GM21717 (cell line): ENCODE results near the gene GZMM.
"Not testable (repeated sequence)": the region's sequence is repeated elsewhere in the genome, so short reads cannot be mapped to it uniquely, and the experiment has no call there.

ENCODE experiments used
- ATAC-seq: cut with Tn5 transposase; IDR thresholded peaks from one replicate; pipeline ENCODE4 v1.9.1; 2021; ENCODE audit warnings: mild to moderate bottlenecking, moderate library complexity; ENCODE audit not compliant: unreplicated experiment

Gene GZMM

DNA sequence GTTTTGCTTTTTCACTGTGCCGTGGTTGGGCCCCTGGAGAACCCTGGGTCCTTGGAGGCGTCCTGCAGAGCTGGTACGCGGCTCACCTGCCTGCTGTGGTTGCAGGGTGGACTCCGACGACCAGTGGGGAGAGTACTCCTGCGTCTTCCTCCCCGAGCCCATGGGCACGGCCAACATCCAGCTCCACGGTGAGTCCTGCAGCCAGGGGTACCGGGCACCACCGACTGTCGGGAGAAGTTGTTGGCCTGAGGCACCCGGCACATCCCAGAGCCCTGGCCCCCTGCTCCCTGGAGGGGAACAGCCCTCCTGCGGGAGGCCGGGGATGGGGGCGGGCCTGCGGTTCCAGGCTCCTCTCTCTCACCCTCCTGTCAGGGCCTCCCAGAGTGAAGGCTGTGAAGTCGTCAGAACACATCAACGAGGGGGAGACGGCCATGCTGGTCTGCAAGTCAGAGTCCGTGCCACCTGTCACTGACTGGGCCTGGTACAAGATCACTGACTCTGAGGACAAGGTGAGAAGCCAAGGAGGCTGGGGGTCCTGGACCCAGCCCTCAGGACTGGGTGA, 36.5 kb downstream of the GZMM start:
- ATAC-seq, result no peak

GRCh38 chr19:581399-582111, 37.7 kb downstream of the GZMM start:
- no peak for ATAC-seq

GRCh38 chr19:582497-583197, 38.8 kb downstream of the GZMM start:
- ATAC-seq, result no peak

DNA sequence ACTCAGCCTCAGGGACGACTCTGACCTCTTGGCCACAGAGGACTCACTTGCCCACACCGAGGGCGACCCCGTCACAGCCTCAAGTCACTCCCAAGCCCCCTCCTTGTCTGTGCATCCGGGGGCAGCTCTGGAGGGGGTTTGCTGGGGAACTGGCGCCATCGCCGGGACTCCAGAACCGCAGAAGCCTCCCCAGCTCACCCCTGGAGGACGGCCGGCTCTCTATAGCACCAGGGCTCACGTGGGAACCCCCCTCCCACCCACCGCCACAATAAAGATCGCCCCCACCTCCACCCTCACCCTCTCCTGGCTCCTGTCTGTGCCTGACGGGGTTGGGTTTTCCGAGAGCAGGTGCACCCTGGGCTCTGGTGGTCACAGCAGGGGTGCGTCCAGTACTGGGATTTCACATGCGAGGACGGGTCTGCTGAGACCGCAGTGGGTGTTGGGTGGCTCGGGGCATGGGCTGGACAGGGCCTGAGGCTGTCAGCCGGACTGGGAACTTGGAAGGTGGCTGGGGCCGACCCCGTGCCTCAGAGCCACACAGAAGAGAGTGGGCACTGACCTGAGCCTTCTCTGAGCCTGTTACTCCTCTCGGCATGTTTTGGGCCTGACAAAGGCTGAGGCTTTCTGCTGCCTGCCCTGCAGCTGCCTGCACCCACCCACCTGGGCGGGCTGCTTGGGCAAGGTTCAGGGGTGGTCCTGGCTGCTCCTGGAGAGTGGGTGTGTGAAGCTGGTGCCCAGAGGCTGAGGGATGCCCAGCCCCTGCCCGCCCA, 39.5 kb downstream of the GZMM start:
- ATAC-seq, result no peak

DNA sequence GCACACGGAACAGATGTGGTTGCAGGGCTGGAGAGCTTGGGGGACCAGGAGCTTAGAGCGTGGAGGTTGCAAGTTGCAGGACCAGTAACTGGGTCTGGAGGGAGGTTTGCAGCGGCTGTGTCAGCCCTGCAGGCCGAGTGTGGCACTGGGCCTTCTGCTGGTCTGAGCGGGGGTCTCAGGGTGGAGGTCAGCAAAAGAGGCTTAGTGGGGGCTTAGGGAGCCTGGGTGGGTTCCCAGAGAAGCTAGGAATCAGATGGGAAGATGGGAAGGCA, 40.1 kb downstream of the GZMM start:
- ATAC-seq, result no peak

DNA sequence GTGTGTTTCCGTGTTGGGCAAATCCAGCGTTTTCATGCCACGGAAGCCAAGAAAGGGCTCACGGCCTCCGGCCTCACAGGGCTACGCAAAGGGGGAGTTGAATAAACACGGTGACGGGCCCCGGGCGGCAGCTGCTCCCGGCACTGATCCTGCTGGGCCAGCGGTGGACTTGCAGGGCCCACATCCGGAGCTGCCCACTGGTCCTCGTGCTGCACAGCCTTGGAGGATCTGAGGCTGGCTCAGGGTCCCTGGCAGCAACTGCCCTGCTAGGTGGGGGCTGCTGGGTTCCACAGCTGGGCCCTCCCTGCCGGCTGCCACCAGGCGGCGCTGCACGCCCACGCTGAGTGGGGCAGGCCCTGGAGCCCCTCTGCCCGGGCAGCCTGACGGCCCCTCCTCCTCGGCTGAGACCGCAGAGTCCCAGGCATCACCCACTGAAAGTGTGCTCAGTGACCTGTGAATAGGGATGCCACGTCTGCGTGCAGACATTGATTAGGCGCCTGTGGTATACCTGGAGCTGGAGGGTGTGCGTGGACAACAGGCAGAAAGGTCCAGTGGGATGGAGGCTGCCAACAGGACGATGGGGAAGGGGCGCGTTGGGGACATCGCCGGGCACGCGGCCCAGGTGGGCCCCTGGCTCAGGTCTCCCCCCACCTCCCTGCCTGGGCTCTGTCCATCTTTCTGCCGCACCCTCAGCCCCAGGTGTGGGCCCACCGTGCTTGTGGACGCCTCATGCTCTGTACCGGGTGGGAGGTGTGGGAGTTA, 40.6 kb downstream of the GZMM start:
- no peak for ATAC-seq

GRCh38 chr19:585146-585545, 41.3 kb downstream of the GZMM start:
- ATAC-seq, result not testable (repeated sequence)

- ATAC-seq, result no peak
These were observed 41.8 kb downstream of the GZMM start for GRCh38 chr19:585551-586110.

GRCh38 chr19:588093-588740, 44.4 kb downstream of the GZMM start:
- ATAC-seq, result no peak

DNA sequence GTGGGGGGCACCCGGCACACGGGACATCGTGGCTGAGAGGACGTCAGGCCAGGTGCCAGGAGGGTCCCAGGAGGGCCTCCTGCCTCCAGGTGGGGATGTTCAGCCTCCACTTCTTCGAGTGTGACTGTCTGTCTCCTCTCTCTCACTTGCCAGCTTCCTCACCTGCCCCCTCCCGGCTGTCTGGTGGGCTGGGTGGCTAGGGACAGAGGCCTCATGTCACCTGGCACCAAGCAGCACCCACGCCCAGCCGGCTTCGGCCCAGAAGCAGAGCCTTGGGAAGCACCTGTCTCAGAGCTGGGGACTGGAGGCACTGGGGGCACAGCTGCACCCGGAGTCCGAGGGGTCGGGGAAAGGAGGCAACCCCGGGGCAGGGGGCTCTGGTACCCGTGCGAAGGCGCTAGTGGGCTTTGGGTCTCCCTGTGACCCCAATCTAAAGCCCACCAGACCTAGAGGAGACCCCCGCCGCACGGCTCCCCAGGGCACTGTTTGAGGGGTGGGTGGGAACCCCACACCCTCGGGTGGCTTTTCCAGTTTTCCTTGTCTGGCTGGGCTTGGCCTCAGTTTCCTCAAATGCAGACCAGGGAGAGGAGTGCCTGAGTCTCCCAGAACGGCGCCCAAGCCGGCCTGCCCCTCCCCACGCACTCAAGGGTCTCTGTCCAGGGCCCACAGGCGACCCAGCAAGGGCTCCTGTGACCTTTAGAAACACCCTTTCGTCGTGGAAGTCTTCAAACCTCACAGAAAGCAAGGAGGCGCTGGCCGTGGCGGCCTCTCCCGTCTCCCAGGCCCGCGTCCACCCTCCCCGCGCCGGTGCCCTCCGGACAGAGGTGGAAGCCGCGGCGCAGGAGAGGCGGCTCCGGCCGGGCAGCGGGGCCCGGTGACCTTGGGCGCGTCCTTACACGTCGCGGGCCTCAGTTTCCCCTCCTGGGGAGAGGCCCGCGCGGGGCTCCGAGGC, 45.2 kb downstream of the GZMM start:
- no peak for ATAC-seq

GRCh38 chr19:589693-590395, 46.0 kb downstream of the GZMM start, which contains the start of gene HCN2:
Gene HCN2 (plus strand): TSS chr19:589881. CDS start chr19:589946, 65 bp downstream.
- no peak for ATAC-seq

DNA sequence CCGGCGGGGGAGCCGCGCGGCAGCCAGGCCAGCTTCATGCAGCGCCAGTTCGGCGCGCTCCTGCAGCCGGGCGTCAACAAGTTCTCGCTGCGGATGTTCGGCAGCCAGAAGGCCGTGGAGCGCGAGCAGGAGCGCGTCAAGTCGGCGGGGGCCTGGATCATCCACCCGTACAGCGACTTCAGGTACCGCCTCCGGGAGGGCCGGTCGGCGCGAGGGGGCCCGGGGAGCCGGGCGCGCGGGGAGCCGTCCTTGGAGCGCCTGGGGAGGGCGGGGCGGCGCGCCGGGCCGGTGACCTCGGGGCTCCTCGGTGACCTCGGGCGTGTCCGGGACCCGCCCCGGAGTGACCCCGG, 46.5 kb downstream of the GZMM start:
- no peak for ATAC-seq

- ATAC-seq, result no peak
These were observed 46.9 kb downstream of the GZMM start for GRCh38 chr19:590750-591098.

GRCh38 chr19:591099-591958, 47.5 kb downstream of the GZMM start:
- no peak for ATAC-seq

GRCh38 chr19:592101-592500, 48.2 kb downstream of the GZMM start:
- no peak for ATAC-seq

GRCh38 chr19:593055-593454, 49.2 kb downstream of the GZMM start:
- ATAC-seq, result no peak

- no peak for ATAC-seq
These were observed 49.7 kb downstream of the GZMM start for GRCh38 chr19:593505-593904.
